Endothelial cell of umbilical vein (primary cell): ENCODE results near the gene VPREB3. TPM values are rescaled to one million over a fixed set of nuclear protein-coding genes. Genes with fewer than 3 reads are reported as not detected.

Experiments used
- BruUV-seq: library from RNA; stranded (reverse); fragments of 400-500 nt; replicated peaks from 2 replicates; lab custom pipeline; 2021; lab: Mats Ljungman, UMichigan
- CTCF ChIA-PET: fragments of 300-600, 350-600 bp; sonication (Branson Sonifier 250); formaldehyde crosslinking; loops from one replicate; lab custom pipeline; 2021; ENCODE audit warnings: antibody characterized with exemption, inconsistent platforms; lab: Charles Lee
- POLR2A ChIA-PET: fragments of 300-600, 350-600 bp; sonication (Branson Sonifier 250); formaldehyde crosslinking; loops from one replicate; lab custom pipeline; 2021; ENCODE audit warnings: antibody characterized with exemption, inconsistent platforms; lab: Charles Lee
- DNase-seq: peaks from one replicate; pipeline ENCODE4 v3.0.0-alpha.2; 2011; ENCODE audit warnings: low read depth, low spot score
- FAIRE-seq: peaks from 2 replicates; lab custom pipeline; 2011; peaks lifted over from hg19 to GRCh38; lab: Jason Lieb, UNC
- H2AFZ ChIP-seq: 2 replicates; pipeline ENCODE4 v1.6.0; 2012; ENCODE audit warnings: low read depth, low read length, control low read depth, inconsistent platforms
- H3K27ac ChIP-seq: 2 replicates; pipeline ENCODE4 v1.5.1; 2011; ENCODE audit warnings: low read depth, mild to moderate bottlenecking, control low read depth, low read length, moderate library complexity; ENCODE audit not compliant: insufficient read depth
- H3K27me3 ChIP-seq, 2 experiments: 2 replicates each; pipeline versions ENCODE4 v1.6.0 to v1.6.1; 2011; ENCODE audit warnings: low read length in 2 of 2, mixed read lengths in 1 of 2; ENCODE audit not compliant: control insufficient read depth in 2 of 2, insufficient read depth in 2 of 2
- H3K36me3 ChIP-seq, 2 experiments: 2 replicates in 1 of 2; 3 replicates in 1 of 2; pipeline ENCODE4 v1.5.1; 2011; ENCODE audit warnings: low read length in 2 of 2, mild to moderate bottlenecking in 1 of 2, moderate library complexity in 1 of 2; ENCODE audit not compliant: control insufficient read depth in 2 of 2, insufficient read depth in 2 of 2; ENCODE audit errors: extremely low read depth in 1 of 2
- H3K4me1 ChIP-seq: 3 replicates; pipeline ENCODE4 v1.5.1; 2011; ENCODE audit warnings: mild to moderate bottlenecking, low read length; ENCODE audit not compliant: control insufficient read depth, insufficient read depth; ENCODE audit errors: extremely low read depth
- H3K4me2 ChIP-seq: 2 replicates; pipeline ENCODE4 v1.6.1; 2011; ENCODE audit warnings: low read length, control low read depth, mixed read lengths; ENCODE audit not compliant: insufficient read depth
- H3K4me3 ChIP-seq, 3 experiments: fragments of 200-600 bp in 1 of 3; sonication (generic), shearing (Covaris generic) in 1 of 3; replicated peaks in 1 of 3; 2 replicates each; pipeline ENCODE4 v1.5.1; 2011 to 2016; ENCODE audit warnings: control low read depth in 3 of 3, low read length in 3 of 3, mild to moderate bottlenecking in 2 of 3, inconsistent platforms in 1 of 3, low read depth in 1 of 3, moderate library complexity in 1 of 3; ENCODE audit not compliant: insufficient read depth in 1 of 3
- H3K79me2 ChIP-seq: 2 replicates; pipeline ENCODE4 v1.6.0; 2012; ENCODE audit warnings: low read length, inconsistent platforms; ENCODE audit not compliant: control insufficient read depth, insufficient read depth
- H3K9ac ChIP-seq: replicated peaks from 2 replicates; pipeline ENCODE3; 2011; ENCODE audit warnings: low read length, control low read depth; ENCODE audit not compliant: insufficient read depth; ENCODE audit errors: extremely low read depth
- H3K9me1 ChIP-seq: replicated peaks from 3 replicates; pipeline ENCODE4 v1.6.0; 2011; ENCODE audit warnings: mild to moderate bottlenecking, low read length; ENCODE audit not compliant: control insufficient read depth, insufficient read depth; ENCODE audit errors: extremely low read depth
- H3K9me3 ChIP-seq: replicated peaks from 2 replicates; pipeline ENCODE4 v1.5.1; 2012; ENCODE audit warnings: low read length, inconsistent platforms; ENCODE audit not compliant: control insufficient read depth, insufficient read depth
- H4K20me1 ChIP-seq: replicated peaks from 2 replicates; pipeline ENCODE3; 2011; ENCODE audit warnings: mild to moderate bottlenecking, low read length; ENCODE audit not compliant: control insufficient read depth, insufficient read depth; ENCODE audit errors: extremely low read depth
- FOS ChIP-seq: IDR thresholded peaks from 2 replicates; pipeline ENCODE4 v1.6.1; 2011; ENCODE audit warnings: mild to moderate bottlenecking, low read length, moderate library complexity, borderline replicate concordance; ENCODE audit not compliant: insufficient read depth
- MYC ChIP-seq: IDR thresholded peaks from one replicate; pipeline ENCODE4 v1.6.1; 2011; ENCODE audit warnings: mild to moderate bottlenecking, low read depth, low read length
- dilution Hi-C: fragments of 300-500 bp; cut with MboI; formaldehyde crosslinking; loops from one replicate; pipeline ENCODE4 v1.15.0; 2019; ENCODE audit warnings: low sequenced_read_pairs; ENCODE audit not compliant: extremely low pct_ligation_motif_present
- intact Hi-C: fragments of 100-400 bp; cut with micrococcal nuclease; formaldehyde crosslinking; loops from one replicate; pipeline ENCODE4 v1.10.0; 2022
- polyA plus RNA-seq, 4 experiments: library from polyadenylated mRNA; depleted of rRNA in 3 of 4; stranded (reverse) in 3 of 4; unstranded in 1 of 4; fragments of >200 nt; gene quantifications; 2 replicates each; pipeline versions ENCODE4 v1.2.1 to v1.2.3, GENCODE V29; 2011 to 2012; ENCODE audit warnings: missing spikeins in 1 of 4
- total RNA-seq: library from RNA; stranded (reverse); gene quantifications from 2 replicates; pipeline ENCODE4 v1.2.3, GENCODE V29; 2021
- TF ChIP-seq, protein P1 (sequence below): IDR thresholded peaks from 2 replicates; pipeline ENCODE4 v1.6.1; 2011; ENCODE audit not compliant: insufficient read depth, insufficient read length

Gene VPREB3
- total and polyA plus RNA-seq, 2 donors (not counting 3 experiments of a cell fraction or from before 2014, with no cell fraction given): not detected

DNA sequence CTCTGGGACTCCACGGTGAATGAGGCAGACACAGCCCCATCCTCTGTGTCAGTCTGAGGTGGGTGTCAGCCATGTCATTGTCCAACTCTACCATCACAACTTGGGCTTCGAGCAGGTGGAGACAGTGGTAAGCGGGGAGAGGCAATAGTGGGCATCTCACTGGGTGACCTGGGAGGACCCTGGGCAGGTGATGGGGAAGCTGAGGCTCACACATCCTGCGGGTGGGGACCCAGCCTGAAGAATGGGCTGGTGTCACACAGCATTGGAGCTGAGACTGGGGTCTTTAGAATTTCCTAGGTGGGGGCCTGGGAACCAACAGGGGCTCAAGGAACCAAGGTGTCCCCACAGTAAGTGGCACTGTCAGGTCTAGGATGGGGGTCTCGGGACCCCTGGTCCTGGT is 25.5 kb upstream of the VPREB3 start:
- Histone ChIP-seq H3K27ac (no peak overlapping the region), H3K9me3 (no peaks in the 10 kb centered on the region), H3K9ac (no peak overlapping the region), H3K27me3 (no peaks in the 10 kb centered on the region), H3K4me1 (no peaks in the 10 kb centered on the region), H3K4me2 (no peak overlapping the region), H4K20me1 (no peaks in the 10 kb centered on the region), H3K36me3 (no peaks in the 10 kb centered on the region), H3K79me2 (no peaks in the 10 kb centered on the region), H2AFZ (no peak overlapping the region), H3K9me1 (no peaks in the 10 kb centered on the region), H3K4me3 (no peak overlapping the region)
- intact Hi-C loops: no loop called here
- no TSS peak for BruUV-seq
- dilution Hi-C loops: no loop called here
- POLR2A ChIA-PET: no interaction called here
- no peak for FAIRE-seq
- CTCF ChIA-PET: no interaction called here
- no peak for DNase-seq
- TF ChIP-seq MYC (no peak), FOS (no peak)
- TF ChIP-seq, protein P1, sequence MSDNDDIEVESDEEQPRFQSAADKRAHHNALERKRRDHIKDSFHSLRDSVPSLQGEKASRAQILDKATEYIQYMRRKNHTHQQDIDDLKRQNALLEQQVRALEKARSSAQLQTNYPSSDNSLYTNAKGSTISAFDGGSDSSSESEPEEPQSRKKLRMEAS: no peak

DNA sequence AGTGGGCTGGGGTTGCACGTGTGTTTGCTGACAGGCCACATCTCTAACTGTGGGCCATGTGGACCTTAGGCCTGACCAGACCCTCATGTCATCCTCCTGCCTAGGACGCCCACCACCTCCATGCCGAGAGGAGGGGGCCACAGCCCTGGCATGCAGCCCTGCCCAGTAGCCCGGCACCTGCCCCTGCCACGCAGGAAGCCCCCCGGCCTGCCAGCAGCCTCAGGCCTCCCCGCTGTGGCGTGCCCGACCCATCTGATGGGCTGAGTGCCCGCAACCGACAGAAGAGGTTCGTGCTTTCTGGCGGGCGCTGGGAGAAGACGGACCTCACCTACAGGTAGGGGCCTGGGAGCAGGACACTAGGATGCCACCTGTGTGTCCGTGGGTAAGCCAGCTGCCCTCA is 24.9 kb upstream of the VPREB3 start:
- no peak overlapping the region for H2AFZ ChIP-seq
- no peak for TF ChIP-seq MYC
- no peaks in the 10 kb centered on the region for H3K79me2 ChIP-seq
- H3K27me3 ChIP-seq: no peaks in the 10 kb centered on the region
- H3K36me3 ChIP-seq: no peaks in the 10 kb centered on the region
- dilution Hi-C loops: no loop called here
- no peaks in the 10 kb centered on the region for H3K9me1 ChIP-seq
- no peaks in the 10 kb centered on the region for H3K4me1 ChIP-seq
- no peak overlapping the region for H3K4me3 ChIP-seq
- DNase-seq: no peak
- ChIA-PET POLR2A (no interaction called here), CTCF (interaction anchor here (1.1 kb wide), 1 partner anchor 13 kb away, joined by 3 read pairs; no protein-coding TSS in a partner anchor)
- no TSS peak for BruUV-seq
- H4K20me1 ChIP-seq: no peaks in the 10 kb centered on the region
- H3K9ac ChIP-seq: no peak overlapping the region
- intact Hi-C loops: no loop called here
- no peak for FAIRE-seq
- no peaks in the 10 kb centered on the region for H3K9me3 ChIP-seq
- no peak overlapping the region for H3K27ac ChIP-seq
- H3K4me2 ChIP-seq: no peak overlapping the region
